Mucosa of stomach (tissue), 1 donor: Measurements from ENCODE around the gene STUM.
"Not testable (repeated sequence)": the region's sequence is repeated elsewhere in the genome, so short reads cannot be mapped to it uniquely, and the experiment has no call there.

Experiments
- H3K27me3 ChIP-seq: one replicate; pipeline ENCODE4 v1.7.0; 2013; ENCODE audit warnings: mild to moderate bottlenecking, low read length; ENCODE audit not compliant: control insufficient read depth, insufficient read depth
- H3K36me3 ChIP-seq: one replicate; pipeline ENCODE4 v1.7.0; 2013; ENCODE audit warnings: low read length; ENCODE audit not compliant: control insufficient read depth, insufficient read depth
- H3K4me1 ChIP-seq: one replicate; pipeline ENCODE4 v1.7.0; 2013; ENCODE audit warnings: mild to moderate bottlenecking, low read length; ENCODE audit not compliant: control insufficient read depth, insufficient read depth
- H3K4me3 ChIP-seq: one replicate; pipeline ENCODE4 v1.7.0; 2013; ENCODE audit warnings: low read length
- H3K9ac ChIP-seq: one replicate; pipeline ENCODE4 v1.7.0; 2013; ENCODE audit warnings: mild to moderate bottlenecking, low read length, moderate library complexity
- H3K9me3 ChIP-seq: one replicate; pipeline ENCODE4 v1.7.0; 2013; ENCODE audit warnings: mild to moderate bottlenecking, low read length, moderate library complexity; ENCODE audit not compliant: control insufficient read depth
- donor health status: Pancreatic carcinoma.

The STUM gene

GRCh38 chr1:226596531-226597165, 48.1 kb downstream of the STUM start:
- Histone ChIP-seq H3K36me3 (no peaks in the 10 kb centered on the region), H3K4me3 (no peak overlapping the region), H3K9ac (no peak overlapping the region), H3K9me3 (no peaks in the 10 kb centered on the region), H3K27me3 (no peaks in the 10 kb centered on the region), H3K4me1 (no peaks in the 10 kb centered on the region)

- no peaks in the 10 kb centered on the region for H3K27me3 ChIP-seq
These were observed 49.3 kb downstream of the STUM start for GRCh38 chr1:226597616-226598454.

GRCh38 chr1:226598455-226598849, 49.9 kb downstream of the STUM start:
- Histone ChIP-seq H3K4me3 (no peak overlapping the region), H3K27me3 (no peaks in the 10 kb centered on the region), H3K9me3 (no peaks in the 10 kb centered on the region), H3K4me1 (peaks cover 5% of the 10 kb centered on the region), H3K36me3 (no peaks in the 10 kb centered on the region), H3K9ac (no peak overlapping the region)

More at GRCh38 chr1:226597616-226598454, 49.3 kb downstream of the STUM start:
- Histone ChIP-seq H3K9ac (no peak overlapping the region), H3K4me1 (peaks cover 3% of the 10 kb centered on the region), H3K9me3 (no peaks in the 10 kb centered on the region), H3K36me3 (no peaks in the 10 kb centered on the region), H3K4me3 (no peak overlapping the region)

- H3K36me3 ChIP-seq, H3K9ac ChIP-seq, H3K4me1 ChIP-seq, H3K27me3 ChIP-seq, H3K4me3 ChIP-seq, H3K9me3 ChIP-seq: not testable (repeated sequence)
These were observed 50.4 kb downstream of the STUM start for GRCh38 chr1:226598955-226599354.

GRCh38 chr1:226599636-226600238, 51.2 kb downstream of the STUM start:
- Histone ChIP-seq H3K4me1 (peaks cover 7% of the 10 kb centered on the region), H3K36me3 (no peaks in the 10 kb centered on the region), H3K27me3 (no peaks in the 10 kb centered on the region), H3K9me3 (no peaks in the 10 kb centered on the region), H3K4me3 (no peak overlapping the region), H3K9ac (no peak overlapping the region)

- H3K4me3 ChIP-seq = no peak overlapping the region
- H3K27me3 ChIP-seq = no peaks in the 10 kb centered on the region
- H3K9me3 ChIP-seq = no peaks in the 10 kb centered on the region
- H3K4me1 ChIP-seq = peaks cover 7% of the 10 kb centered on the region
- H3K9ac ChIP-seq = no peak overlapping the region
- no peaks in the 10 kb centered on the region for H3K36me3 ChIP-seq
These were observed 51.7 kb downstream of the STUM start for GRCh38 chr1:226600254-226600653.

GRCh38 chr1:226601456-226601855, 52.9 kb downstream of the STUM start:
- Histone ChIP-seq H3K36me3 (no peaks in the 10 kb centered on the region), H3K4me3 (no peak overlapping the region), H3K27me3 (no peaks in the 10 kb centered on the region), H3K4me1 (peaks cover 7% of the 10 kb centered on the region), H3K9me3 (no peaks in the 10 kb centered on the region), H3K9ac (no peak overlapping the region)

- no peaks in the 10 kb centered on the region for H3K36me3 ChIP-seq
- no peak overlapping the region for H3K9ac ChIP-seq
- no peak overlapping the region for H3K4me3 ChIP-seq
- H3K4me1 ChIP-seq = peaks cover 7% of the 10 kb centered on the region
- peaks cover 2% of the 10 kb centered on the region for H3K27me3 ChIP-seq
- no peaks in the 10 kb centered on the region for H3K9me3 ChIP-seq
These were observed 53.8 kb downstream of the STUM start for GRCh38 chr1:226602186-226603021.

GRCh38 chr1:226603022-226603857, 54.7 kb downstream of the STUM start:
- Histone ChIP-seq H3K36me3 (no peaks in the 10 kb centered on the region), H3K4me1 (peaks cover 7% of the 10 kb centered on the region), H3K9ac (no peak overlapping the region), H3K9me3 (no peaks in the 10 kb centered on the region), H3K27me3 (peaks cover 5% of the 10 kb centered on the region), H3K4me3 (no peak overlapping the region)

GRCh38 chr1:226603858-226604559, 55.4 kb downstream of the STUM start:
- no peak overlapping the region for H3K4me3 ChIP-seq
- no peak overlapping the region for H3K9ac ChIP-seq
- H3K27me3 ChIP-seq = peaks cover 9% of the 10 kb centered on the region
- H3K36me3 ChIP-seq = no peaks in the 10 kb centered on the region
- peaks cover 7% of the 10 kb centered on the region for H3K4me1 ChIP-seq
- H3K9me3 ChIP-seq = no peaks in the 10 kb centered on the region
